ENCODE results near the gene KSR1.

Gene KSR1

DNA sequence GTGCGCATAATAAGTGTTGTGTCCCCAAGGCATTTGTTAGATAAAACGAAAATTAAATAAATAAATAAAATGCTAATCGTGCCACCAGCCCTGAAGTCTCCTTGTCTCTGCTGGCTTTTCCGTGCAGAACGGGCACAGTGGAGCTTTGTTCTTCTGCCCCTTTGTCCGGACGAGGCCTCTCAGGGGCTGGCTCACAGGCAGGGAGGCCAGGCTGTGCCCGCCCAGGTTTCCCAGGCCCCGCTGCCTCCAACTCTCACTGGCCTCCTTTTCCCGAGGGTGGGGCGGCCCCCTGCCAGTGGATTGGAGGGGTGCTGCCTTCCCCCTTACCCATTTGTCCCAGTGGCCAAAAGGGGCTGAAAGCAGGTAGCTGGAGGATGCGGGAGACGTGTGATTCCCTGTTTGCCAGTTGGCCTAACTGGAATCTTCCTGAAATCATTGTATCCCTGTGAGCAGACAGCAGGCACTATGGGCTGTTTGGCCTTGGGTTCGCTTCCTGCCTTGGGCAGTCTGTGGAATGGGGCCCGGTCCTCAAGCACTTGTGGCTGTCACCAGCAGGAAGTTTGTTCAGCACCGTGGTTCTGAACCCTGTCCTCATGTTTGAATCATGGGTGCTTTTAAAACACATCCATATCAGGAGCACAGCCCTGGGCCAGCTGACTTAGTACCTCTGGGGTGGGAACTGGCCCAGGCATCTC lies 64.4 kb downstream of the KSR1 start:
- DNase-seq = no peak

- no peak for DNase-seq
Measured at GRCh38 chr17:27521281-27522027, 65.2 kb downstream of the KSR1 start.

DNA sequence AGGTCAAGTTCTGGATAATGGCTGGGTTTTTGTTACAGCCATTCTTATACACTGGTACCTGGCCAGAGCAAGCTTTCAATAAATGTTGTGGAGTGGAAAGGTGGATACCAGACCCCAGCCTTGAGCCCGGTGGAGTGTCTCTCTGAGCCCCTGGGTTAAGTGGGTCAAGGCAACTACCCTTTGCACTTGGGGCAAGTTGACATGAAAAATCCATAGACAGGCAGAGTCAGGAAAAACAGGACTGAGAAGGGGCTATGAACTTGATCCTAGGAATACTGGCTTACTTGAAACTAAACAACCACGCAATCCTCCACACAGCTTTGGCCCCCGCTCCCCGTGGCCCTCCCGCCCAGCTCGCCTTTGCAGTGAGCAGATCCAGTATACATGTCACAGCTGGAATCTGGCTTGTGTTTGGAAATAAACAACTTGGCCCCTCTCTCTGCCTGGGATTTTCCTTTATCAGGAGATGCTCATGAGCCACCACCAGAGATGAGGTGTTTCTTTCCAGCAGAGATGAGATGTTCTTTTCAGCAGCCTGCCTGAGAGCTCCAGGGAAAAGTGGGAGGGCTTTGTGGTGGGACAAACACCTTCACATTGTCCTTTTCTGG lies 65.9 kb downstream of the KSR1 start:
- no peak for DNase-seq

DNA sequence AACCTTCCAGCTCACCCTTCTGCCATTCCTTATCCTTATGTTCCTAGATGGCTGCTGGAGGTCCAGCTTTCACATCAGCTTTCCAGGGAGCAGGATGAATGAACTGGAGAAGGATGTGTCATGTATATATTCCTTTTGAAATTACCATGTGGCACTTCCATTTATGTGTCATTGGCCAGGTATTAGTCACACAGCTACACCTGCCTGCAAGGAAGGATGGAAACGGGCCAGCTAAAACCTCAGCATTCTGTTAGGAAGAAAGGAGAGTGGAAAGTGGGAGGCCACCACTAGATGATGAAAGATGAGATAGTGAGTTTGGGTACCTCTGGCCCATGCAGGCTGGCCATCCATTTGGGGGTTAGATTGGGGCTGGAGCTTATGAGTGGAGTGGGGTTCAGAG lies 67.5 kb downstream of the KSR1 start:
- DNase-seq = no peak

DNA sequence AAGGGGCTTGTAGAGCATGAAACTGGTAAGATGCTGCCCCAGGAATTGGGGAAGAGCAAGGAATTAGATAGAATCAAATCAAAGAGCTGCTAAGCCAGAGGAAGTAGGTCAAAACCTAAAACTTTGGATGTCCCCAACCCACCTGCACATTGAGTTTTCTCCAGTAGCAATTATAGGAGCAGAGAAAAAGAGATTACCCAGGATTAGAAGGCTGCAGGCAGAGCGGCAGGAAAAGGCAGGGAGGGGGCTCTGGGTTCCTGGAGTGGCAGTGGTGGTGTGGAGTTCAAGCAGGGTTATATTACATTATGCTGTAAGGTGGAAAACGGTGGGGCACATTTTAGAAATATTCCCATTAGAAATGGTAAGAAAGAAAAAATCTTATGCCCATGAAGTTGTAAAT lies 68.3 kb downstream of the KSR1 start:
- DNase-seq = no peak

- no peak for DNase-seq
Measured at GRCh38 chr17:27525316-27525715, 69.1 kb downstream of the KSR1 start.

DNA sequence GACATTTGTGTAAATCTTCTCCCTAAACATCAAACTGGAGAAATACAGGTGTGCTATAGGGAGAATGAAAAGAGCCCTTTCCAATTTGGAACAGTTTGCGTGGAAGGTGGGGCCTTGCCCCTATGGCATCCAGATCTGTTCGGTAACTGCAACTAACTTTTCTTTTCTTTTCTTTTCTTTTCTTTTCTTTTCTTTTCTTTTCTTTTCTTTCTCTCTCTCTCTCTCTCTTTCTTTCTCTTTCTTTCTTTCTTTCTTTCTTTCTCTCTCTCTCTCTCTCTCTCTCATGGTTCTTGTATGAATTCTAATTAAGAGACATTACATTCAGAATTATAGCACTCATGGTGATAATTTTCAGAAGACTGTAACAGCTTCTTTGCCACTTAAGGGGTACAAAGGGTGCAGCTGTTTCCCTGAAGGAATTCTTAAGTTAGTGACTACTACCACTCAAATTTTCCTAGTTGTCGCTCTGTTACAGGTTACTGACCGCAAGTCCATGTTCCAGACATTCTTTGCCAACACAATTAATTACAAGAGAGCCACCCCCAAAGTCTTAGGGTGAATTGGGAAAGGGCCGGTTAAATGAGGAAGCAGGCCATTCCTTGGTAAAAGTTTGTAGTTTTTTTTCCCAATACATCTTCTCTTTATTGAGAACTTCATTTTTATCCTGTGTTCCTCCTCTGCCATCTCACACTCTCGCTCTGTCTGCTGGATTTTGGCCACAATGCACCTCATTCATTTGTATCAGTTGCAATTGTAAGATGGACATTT lies 69.8 kb downstream of the KSR1 start:
- DNase-seq = no peak

DNA sequence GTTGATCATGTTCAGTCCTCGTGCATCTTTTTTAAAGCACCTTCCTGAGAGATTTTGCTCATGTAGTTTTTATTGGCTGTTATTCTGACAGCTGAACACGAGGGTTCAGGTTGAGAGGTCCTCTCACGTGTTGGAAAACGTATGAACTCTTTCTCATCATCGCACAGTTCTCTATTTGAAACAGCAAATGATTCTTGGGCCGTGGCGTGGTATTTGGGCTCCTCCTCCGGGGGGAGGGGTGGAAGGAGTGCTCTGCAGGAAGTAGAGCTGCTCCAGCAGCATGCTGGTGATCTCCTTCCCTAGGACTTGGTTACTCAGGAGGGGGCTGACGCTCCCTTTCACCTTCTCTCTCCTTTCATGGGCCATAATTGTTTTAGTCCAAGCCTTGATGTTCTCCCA lies 70.4 kb downstream of the KSR1 start:
- peak; percentile 58 for DNase-seq

DNA sequence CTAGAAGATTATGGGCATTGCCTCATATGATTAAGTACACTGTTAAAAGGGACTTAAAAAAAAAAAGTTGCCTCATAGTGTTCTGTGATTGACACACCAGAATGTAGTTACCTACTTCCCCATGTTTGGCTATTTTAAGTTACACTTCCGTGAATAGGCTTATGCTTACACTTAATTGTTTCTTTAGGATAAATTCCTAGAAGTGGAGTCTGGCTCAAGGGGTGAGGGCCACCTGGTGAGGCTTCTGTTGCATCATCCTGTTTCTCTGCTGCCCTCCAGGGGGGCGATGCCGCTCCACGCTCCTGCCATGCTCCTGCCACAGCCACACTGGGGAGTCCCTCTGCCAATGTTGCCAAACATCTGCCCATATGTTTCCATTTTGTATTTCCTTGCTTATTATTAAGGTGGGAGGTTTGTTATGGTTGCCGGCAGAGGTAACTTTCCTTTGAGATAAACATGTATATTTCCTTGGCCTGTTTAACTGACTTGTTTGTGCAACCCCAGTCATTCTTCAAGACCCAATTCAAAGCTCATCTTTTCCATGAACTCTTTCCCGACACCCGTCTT lies 73.1 kb downstream of the KSR1 start:
- DNase-seq = no peak

- no peak for DNase-seq
Measured at GRCh38 chr17:27530764-27531391, 74.6 kb downstream of the KSR1 start.

DNA sequence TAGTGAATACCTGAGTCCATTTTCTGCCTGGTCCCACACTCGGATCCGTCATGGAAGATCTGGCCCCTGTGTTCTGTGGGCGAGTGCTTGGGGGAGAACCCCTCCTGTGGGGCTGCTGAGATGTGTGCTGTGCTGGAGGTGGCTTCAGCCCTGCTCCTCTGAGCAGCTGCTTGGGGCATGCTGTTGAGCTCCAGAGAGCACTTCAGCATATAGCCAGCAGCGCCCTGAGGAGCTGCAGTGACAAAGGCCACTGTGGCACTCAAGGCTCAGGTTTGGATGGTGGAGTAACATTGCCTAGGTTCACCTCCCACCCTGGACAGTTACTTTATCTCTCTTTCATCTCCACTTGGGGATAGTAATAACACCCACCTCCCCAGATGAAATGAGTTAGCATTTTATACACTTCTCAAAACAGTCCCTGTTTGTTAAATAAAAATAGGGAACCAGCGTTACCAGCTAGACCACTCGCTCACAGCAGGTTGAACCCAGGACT lies 75.3 kb downstream of the KSR1 start:
- DNase-seq = no peak

- DNase-seq = peak; percentile 75
Measured at GRCh38 chr17:27532269-27533263, 76.3 kb downstream of the KSR1 start.

DNA sequence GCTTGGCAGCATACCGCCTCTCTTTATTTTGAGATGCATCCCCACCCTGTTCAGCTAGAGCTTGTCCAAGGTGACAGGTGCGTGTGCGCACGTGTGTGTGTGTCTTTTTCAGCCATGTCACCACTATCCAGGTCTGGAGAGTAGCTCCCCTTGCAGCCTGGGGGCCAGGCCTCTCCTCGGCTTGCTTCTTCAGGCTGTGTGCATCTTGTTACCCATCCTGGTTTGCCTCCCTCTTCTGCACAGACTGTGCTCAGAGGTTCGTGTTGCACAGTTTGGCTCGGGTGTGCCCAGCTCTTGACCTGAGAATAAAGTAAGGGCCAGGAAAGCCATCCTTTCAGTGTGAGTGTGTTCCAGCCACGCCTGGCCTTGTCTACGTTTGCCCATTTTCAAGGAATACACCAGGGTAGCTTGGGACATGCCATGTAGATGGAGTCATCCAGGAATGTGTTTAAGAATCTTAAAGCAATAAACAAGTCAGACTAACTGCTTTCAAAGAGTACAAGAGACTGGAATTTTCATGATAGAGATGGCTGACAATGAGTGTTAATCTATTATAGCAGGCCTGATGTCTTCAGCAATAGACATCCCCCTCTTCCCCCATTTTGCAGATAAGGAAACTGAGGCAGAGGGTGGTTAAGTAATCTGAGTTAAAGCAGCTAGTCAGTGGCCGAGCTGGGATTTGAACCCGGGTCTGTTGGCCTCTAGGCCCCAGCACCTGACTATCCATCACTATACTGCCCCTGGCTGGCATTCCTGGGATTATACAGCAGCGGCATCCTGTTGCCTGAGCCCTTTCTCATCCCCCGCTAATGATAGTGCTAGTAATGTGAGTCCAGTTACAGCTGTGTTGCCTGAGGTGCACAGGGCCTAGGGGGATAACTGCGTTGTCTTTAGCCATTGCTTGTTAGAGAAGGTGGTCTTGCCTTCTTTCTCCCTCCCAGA lies 77.9 kb downstream of the KSR1 start:
- peak; percentile 90 for DNase-seq

DNA sequence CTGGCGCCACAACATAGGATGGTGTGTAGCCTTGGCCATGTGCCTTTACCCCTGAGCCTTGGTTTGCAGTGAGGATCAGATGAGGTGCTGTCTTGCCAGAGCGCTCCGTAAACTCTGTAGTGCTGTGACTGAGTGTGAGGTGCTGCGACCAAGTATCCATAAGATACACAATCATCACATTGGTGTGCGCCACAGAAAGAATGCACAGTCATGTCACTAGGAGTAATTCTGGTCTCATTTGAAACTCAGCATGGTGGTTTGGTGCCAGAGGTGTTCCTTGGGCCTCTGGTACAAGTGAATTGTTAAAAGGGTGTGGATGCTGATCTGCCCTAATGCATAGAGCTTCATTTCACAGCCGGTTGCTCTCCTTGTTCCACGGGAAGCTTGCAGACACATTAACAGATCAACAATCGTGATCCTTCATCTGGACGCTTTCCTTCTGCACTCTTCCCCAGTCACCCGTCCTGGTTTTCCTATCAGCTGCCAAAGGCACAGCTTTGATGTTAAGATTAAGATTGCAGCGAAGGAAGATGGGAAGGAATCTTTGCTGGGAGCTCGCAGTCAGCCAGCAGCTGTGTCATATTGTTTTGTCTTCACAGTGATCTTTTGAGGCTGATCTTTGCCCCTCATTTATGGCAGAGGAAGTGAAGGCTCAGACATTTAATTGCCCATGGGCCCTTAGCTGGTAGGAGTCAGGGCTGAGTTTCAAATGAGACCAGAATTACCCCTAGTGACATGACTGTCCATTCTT lies 79.1 kb downstream of the KSR1 start:
- no peak for DNase-seq

DNA sequence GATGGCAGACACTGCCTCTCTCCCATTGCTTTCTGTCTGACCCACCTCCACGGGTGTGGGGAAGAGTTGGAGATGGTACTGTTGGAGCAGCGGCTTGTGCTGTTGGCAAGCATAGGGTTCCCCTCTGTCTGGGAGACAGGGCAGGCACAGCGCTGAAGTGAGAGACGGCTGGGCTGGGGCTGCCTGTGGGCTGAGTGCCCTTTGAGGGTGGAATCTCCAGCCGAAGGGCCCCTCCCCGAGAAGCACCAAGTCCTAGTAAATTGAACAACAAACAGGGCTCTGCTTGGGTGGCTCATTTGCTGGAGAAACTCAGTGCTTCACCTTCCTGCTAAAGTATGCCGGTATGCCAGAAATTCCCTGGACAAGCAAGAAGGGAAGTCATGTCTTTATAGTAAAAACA lies 79.7 kb downstream of the KSR1 start:
- DNase-seq = no peak

GRCh38 chr17:27536781-27537180 lies 80.5 kb downstream of the KSR1 start:
- DNase-seq = no peak

GRCh38 chr17:27538156-27538955 lies 82.1 kb downstream of the KSR1 start:
- DNase-seq = no peak

- DNase-seq = no peak
Measured at GRCh38 chr17:27539152-27539551, 82.9 kb downstream of the KSR1 start.

All from fibroblast of skin of abdomen (primary cell).